Activated CD4-positive, alpha-beta T cell treated with anti-CD3 and anti-CD28 coated beads, Interleukin-2, Interleukin-4, amounts not matched to agents 100 ng/mL and 50 ng/mL, durations not matched to agents 16 hours and 8 hours (primary cell): ENCODE results near the gene COL18A1.
"Not testable (repeated sequence)": the region's sequence is repeated elsewhere in the genome, so short reads cannot be mapped to it uniquely, and the experiment has no call there.

ENCODE experiments used
- DNase-seq: peaks from one replicate; pipeline ENCODE4 v3.0.0-alpha.2; 2020; ENCODE audit warnings: low spot score

Gene COL18A1

DNA sequence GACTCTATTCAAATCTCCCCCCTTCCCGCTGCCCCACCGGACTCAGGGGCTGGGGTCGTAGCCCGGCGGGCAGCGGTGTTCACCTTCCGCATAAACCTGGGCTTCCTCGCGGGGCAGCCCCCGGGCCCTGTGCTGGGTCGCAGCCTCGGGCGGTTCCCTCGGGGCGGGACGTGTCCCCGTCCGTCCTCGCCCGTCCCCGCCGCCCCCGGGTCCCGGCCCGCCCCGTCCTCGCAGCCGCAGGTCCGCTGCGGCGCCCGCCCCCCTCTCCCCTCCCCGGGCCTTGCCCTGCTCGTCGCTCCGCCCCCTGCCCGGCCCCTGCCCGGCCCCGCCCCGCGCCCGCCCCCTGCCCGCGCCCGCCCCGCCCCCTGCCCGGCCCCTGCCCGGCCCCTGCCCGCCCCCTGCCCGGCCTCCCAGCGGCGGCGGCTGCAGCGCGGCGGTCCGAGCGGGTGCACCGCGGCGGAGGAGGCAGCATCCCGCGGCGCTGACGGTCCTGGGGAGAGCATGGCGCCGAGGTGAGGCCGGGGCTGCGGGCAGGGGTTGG, at the start of gene COL18A1:
TSS of gene COL18A1 (plus strand) at position 436 of the 541 bp plus-strand sequence. CDS start at position 502, 66 bp downstream.
- no peak for DNase-seq

- no peak for DNase-seq
These were observed 49.4 kb upstream of the COL18A1 start for GRCh38 chr21:45355573-45355972.

DNA sequence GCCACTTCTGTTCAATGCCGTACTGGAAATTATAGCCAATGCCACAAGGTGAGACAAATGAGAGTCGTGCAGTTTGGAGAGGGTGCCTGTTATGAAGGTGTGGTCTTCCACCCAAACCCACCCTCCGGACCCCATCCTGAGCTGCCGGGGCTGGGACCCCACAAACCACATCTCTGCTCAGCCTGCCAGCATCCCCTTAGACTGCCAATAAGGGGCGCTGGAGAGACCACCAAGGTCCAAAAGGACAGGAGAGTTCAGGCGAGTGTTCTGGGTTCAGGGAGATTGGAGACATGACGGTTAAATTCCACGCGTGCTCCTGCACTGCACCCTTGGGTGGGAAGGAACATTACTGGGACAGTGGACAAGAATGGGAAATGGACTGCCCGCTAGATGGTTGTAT, 48.7 kb upstream of the COL18A1 start:
- no peak for DNase-seq

GRCh38 chr21:45356653-45357435, 48.1 kb upstream of the COL18A1 start:
- no peak for DNase-seq

- no peak for DNase-seq
These were observed 47.3 kb upstream of the COL18A1 start for GRCh38 chr21:45357436-45358260.

DNA sequence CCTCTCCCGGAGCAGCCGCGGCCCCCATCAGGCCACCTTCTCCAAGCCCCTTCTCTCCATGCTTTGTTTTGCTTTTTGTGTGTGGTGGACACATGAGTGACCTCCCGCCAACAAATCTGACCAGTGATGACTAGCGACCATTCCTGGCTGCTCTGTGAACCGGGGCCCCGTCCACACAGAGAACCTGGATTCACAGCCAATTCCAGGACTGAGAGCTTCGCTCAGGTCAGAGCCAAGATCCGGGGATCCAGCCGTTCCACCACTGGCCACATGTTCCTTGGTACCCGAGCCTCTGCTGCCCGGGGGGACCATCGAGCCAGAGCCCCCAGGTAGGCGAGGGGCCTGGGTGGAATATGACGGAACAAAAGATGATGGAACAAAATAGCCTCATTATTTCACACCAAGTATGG, 46.7 kb upstream of the COL18A1 start:
- DNase-seq, result no peak

DNA sequence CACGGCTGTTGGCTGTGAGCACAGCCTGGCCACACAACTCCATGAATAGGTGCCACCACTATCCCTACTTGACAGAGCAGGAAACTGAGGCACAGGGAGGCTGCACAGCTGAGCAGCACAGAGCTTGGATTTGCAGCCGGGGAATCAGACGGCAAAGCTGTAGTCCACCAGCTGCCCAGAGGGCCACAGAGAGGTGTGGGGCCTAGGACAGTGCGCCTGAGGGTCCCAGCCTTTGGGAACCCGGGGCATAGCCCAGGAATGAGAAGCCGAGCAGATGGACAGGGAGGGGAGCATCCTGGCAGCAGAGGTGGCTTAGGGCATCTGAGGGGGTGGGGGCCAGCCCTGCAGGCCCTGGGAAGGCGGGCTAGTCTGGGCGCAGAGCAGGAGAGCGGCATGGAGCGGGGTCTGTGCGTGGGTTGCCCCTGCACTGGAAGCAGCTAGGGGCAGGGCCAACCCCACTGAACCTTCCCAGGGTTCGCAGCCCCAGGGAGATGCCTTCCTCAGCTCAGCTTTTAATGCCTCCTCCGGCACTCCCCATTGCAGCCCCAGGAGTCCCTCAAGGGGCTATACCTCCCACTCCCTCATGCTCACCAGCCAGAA, 46.2 kb upstream of the COL18A1 start:
- DNase-seq, result no peak

DNA sequence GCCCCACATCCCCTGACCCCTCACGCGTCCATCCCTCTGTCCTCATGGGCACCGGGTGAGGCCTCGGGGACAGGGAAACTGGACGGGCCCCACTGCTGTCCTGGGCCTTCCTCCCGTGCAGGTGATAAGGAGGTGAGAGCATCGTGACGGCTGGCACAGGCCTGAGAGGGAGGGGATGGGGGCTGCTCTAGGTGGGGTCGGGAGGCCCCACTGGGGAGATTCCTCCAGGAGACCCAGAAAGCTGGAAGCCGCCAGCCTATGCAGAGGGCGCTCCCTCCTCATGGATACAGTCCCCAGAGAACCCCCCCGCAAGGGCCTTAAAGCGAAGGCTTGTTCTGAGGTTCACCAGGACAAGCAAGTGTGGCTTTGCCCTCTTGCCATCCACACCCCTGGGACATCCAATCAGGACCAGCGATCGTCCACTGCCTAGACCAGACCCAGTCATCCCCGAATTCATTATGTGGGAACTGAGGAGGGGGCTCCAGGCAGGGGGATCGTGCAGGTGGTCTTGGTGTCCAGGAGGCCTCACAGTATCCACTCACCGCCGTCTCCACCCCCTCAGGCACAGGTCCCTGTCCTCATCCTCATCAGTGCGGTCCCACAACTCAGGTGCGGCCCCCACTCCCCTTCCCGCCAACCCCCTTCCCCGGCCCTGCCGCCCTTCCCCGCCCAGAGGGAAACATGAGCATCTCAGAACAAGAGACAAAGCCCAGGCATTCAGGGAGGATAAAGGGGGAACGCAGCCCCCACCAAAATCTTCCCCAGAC, 45.3 kb upstream of the COL18A1 start:
- DNase-seq, result no peak

DNA sequence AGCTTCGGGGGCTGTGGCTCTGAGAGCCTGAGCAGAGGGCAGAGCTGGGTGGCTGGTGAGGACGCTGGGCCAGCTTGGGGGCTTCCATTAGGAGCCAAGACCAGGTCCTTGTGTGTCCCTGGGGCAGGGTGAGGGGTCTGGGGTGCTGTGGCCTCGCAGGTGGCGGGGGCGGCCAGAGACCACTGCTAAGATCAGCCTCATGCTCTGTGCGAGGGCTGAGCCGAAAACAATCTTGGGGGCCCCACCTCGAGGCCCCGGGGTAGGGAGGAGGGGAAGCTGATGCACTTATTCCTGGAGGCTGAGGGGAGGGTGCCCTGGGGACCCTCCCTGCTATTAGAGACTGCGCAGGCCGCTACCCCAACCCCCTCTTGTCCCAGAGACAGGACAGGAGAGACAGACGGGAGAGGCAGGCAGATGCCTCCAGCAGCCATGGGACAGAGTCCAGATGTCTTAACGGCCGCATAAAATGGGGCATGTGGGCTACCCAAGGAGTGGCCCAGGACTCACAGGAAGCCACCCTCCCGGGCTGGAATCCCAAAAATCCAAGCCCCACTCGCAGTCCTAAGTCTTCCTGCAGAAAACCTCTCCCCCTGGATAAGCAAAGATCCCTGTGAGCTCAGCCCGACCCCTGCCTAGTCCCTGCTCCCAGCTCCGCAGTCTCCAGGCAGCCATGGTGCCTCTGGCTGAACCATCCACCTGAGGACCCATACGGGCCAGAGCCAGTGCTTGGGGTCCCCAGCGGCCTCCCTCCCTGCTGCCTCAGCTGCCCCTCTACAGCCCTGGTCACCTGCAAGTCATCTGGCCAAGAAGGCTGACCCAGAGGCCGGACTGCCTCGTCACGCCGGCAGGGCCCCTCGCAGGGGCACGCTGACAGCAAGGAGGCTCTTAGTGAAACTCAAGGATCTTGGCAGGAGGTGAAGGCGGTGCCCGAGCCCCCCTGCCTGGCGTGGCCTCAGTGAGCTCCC, 43.6 kb upstream of the COL18A1 start:
- DNase-seq, result no peak

DNA sequence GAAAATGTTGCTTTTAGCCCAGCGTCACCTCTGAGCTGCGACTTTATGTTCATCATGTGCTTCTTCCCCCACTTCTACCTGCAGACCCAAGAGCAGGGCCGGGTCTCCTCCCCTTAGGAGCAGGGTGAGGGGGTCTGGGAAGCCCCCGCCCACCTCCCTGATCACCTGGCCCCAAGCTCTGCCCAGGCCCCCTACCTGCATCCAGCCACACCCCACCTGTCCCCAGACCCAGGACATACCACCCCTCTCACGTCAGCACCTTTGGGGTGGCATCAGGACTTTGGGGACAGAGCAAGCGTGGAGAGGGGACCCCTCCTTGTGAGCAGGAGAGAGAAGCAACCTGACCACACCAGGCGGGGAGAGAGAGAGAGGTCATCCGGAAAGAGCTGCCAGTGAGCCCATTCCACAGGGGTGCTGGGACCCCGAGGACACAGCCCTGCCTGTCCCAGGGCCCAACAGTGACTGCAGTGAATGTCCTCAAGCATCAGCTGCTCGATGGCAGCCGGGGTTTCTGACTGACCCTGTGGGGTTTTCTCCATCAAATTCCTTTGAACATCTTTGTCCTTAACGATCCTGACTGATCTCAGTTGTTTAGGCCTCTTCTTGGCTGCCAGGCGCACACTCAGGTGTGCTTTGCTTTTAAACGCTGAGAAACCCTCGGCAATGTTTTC, 42.8 kb upstream of the COL18A1 start:
- no peak for DNase-seq

- DNase-seq, result no peak
These were observed 42.2 kb upstream of the COL18A1 start for GRCh38 chr21:45362748-45363145.

- DNase-seq, result not testable (repeated sequence)
These were observed 41.7 kb upstream of the COL18A1 start for GRCh38 chr21:45363272-45363671.

- DNase-seq, result peak; percentile 67
These were observed 41.0 kb upstream of the COL18A1 start for GRCh38 chr21:45363921-45364467.

DNA sequence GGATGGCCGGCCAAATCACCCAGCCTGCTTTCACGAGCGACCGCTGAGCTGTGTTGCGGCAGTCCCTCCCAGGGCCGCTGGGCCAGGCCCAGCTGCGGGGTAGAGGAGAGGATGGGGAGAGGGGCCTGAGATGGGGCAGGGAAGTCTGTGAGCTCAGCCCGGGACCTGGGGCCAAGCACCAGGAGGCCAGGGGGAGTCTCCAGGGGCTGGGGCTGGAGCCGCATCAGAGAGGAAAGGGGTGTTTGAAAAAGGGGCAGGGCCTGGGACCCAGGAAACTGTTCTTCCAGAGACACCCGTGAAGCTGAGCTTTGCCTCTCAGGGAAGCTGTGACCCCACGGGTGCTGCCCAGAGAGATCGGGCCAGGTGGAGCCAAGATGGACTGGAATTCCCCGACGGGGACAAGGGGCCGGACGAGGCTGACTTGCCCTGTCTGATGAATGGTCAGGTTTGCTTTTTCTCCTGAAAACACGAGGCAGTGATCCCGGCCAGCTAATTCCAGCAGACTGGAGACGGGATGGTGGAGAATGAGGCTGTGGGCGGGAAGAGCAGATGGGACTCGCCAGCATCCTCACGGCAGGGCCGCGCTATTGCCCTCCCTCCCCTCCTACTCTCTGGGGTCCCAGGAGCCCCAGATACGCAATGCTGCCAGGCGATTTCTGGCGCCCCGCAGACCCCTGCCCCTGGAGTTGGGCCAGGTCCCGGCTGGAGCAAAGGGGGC, 40.3 kb upstream of the COL18A1 start:
- no peak for DNase-seq

- no peak for DNase-seq
These were observed 39.8 kb upstream of the COL18A1 start for GRCh38 chr21:45365186-45365607.

- no peak for DNase-seq
These were observed 39.2 kb upstream of the COL18A1 start for GRCh38 chr21:45365608-45366241.

- no peak for DNase-seq
These were observed 38.5 kb upstream of the COL18A1 start for GRCh38 chr21:45366476-45366875.

DNA sequence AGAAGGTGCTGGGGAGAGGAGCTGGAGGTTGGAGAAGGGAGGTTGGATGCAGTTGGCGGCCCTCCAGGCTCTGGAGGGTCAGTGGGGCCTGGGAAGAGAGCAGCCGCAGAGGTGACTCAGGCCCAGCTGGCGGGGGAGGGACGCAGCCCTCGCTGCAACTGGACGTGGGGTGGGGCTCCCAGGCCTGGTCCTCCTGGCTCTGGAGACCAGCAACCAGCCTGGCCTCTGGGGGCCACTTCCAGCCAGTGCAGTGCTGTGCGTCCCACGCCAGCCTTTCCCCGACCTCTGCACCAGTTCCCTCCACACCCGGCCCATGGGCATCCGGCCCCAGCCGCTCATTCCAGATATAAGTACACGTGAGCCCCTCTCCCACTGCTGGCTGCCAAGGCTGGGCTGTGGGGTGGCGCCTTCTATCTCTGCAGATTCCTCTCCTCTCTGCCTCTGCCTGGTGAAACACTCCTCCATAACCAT, 38.0 kb upstream of the COL18A1 start:
- DNase-seq, result no peak
